SK-N-MC (cell line): ENCODE data around the gene ESPNL.

Source experiments
- FOXP2 ChIP-seq: optimal IDR thresholded peaks from 2 replicates; pipeline ENCODE3; 2011; ENCODE audit warnings: mild to moderate bottlenecking, moderate library complexity; ENCODE audit not compliant: insufficient read depth; ENCODE audit errors: extremely low read length, control extremely low read depth
- POLR2AphosphoS5 ChIP-seq: IDR thresholded peaks from 2 replicates; pipeline ENCODE4 v1.6.1; 2012; ENCODE audit warnings: mild to moderate bottlenecking, low read depth, low read length, borderline replicate concordance

GRCh38 chr2:238141541-238142318, 41.6 kb downstream of the ESPNL start:
- TF ChIP-seq POLR2AphosphoS5, result peak; percentile 30; the same call in 1 of the 2 replicates
- TF ChIP-seq FOXP2, result no peak
